WTC11 (cell line): ENCODE results near the gene STX8. TPM values are rescaled to one million over a fixed set of nuclear protein-coding genes. Genes with fewer than 3 reads are reported as not detected.
A peak's percentile ranks its signal among the peaks of the same experiment; 100 is the strongest.

Experiments used
- ATAC-seq: fragments of 200-7000 bp; cut with Tn5 transposase; 2 replicates; pipeline ENCODE4 v1.10.0; 2021; ENCODE audit warnings: mild to moderate bottlenecking, moderate library complexity
- CTCF ChIA-PET: fragments of 300-600 bp; sonication (Branson Sonifier 250); formaldehyde crosslinking; loops from one replicate; lab custom pipeline; 2021; ENCODE audit warnings: antibody characterized with exemption; lab: Charles Lee
- POLR2A ChIA-PET: fragments of 350-600 bp; sonication (Branson Sonifier 250); formaldehyde crosslinking; loops from one replicate; lab custom pipeline; 2021; ENCODE audit warnings: antibody characterized with exemption; lab: Charles Lee
- DNase-seq: peaks from one replicate; pipeline ENCODE4 v3.0.0; 2021; ENCODE audit warnings: low spot score
- H3K27ac Mint-ChIP-seq: 2 replicates; pipeline ENCODE4 v1.8.0; 2021; ENCODE audit warnings: mixed read lengths
- H3K27me3 Mint-ChIP-seq: 2 replicates; pipeline ENCODE4 v1.8.0; 2021; ENCODE audit warnings: low read depth, mild to moderate bottlenecking, moderate library complexity, mixed read lengths
- H3K36me3 Mint-ChIP-seq: 2 replicates; pipeline ENCODE4 v1.8.0; 2021; ENCODE audit warnings: mixed read lengths
- H3K4me1 Mint-ChIP-seq: 2 replicates; pipeline ENCODE4 v1.8.0; 2022; ENCODE audit warnings: mixed read lengths
- H3K4me3 Mint-ChIP-seq: 2 replicates; pipeline ENCODE4 v1.8.0; 2021; ENCODE audit warnings: mild to moderate bottlenecking, moderate library complexity, mixed read lengths
- H3K9me3 Mint-ChIP-seq: 2 replicates; pipeline ENCODE4 v1.8.0; 2021; ENCODE audit warnings: mixed read lengths
- ATF1 ChIP-seq: sonication (generic); formaldehyde crosslinking; IDR thresholded peaks from 2 replicates; pipeline ENCODE4 v1.8.1; 2023; ENCODE audit warnings: mild to moderate bottlenecking, moderate library complexity, missing genetic modification reagents
- CBFB ChIP-seq: sonication (generic); formaldehyde crosslinking; IDR thresholded peaks from 2 replicates; pipeline ENCODE4 v1.8.1; 2022; ENCODE audit warnings: mild to moderate bottlenecking, low read depth, missing genetic modification reagents
- EMX1 ChIP-seq: fragments of 250-450 bp; sonication (Bioruptor Pico); IDR thresholded peaks from 2 replicates; pipeline ENCODE4 v1.8.0; 2021; ENCODE audit warnings: mild to moderate bottlenecking
- GTF2I ChIP-seq: fragments of 250-450 bp; sonication (Bioruptor Pico); conservative IDR thresholded peaks from 2 replicates; pipeline ENCODE4 v1.4.0; 2021; ENCODE audit warnings: mild to moderate bottlenecking
- KAT7 ChIP-seq: sonication (generic); formaldehyde crosslinking; IDR thresholded peaks from 2 replicates; pipeline ENCODE4 v1.8.1; 2023; ENCODE audit warnings: missing genetic modification reagents, mild to moderate bottlenecking, borderline replicate concordance
- MLX ChIP-seq: sonication (generic); formaldehyde crosslinking; IDR thresholded peaks from 2 replicates; pipeline ENCODE4 v1.8.1; 2023; ENCODE audit warnings: mild to moderate bottlenecking, missing genetic modification reagents, moderate library complexity
- MXD4 ChIP-seq: fragments of 250-450 bp; sonication (Bioruptor Pico); IDR thresholded peaks from 2 replicates; pipeline ENCODE4 v1.8.0; 2021; ENCODE audit warnings: mild to moderate bottlenecking, moderate library complexity, borderline replicate concordance
- MYBL2 ChIP-seq: sonication (generic); formaldehyde crosslinking; IDR thresholded peaks from 2 replicates; pipeline ENCODE4 v1.8.1; 2023; ENCODE audit warnings: mild to moderate bottlenecking, moderate library complexity, missing genetic modification reagents
- RELA ChIP-seq: sonication (generic); formaldehyde crosslinking; IDR thresholded peaks from 2 replicates; pipeline ENCODE4 v1.8.1; 2022; ENCODE audit warnings: missing genetic modification reagents, mild to moderate bottlenecking, borderline replicate concordance
- RORB ChIP-seq: fragments of 250-450 bp; sonication (Bioruptor Pico); IDR thresholded peaks from 2 replicates; pipeline ENCODE4 v1.9.0; 2021; ENCODE audit warnings: mild to moderate bottlenecking
- SMAD3 ChIP-seq: sonication (generic); formaldehyde crosslinking; IDR thresholded peaks from 2 replicates; pipeline ENCODE4 v1.8.0; 2022; ENCODE audit warnings: missing genetic modification reagents, mild to moderate bottlenecking, borderline replicate concordance
- ZNF138 ChIP-seq: sonication (generic); formaldehyde crosslinking; conservative IDR thresholded peaks from 2 replicates; pipeline ENCODE4 v1.8.1; 2022; ENCODE audit warnings: mild to moderate bottlenecking, moderate library complexity, missing genetic modification reagents
- ZNF232 ChIP-seq: sonication (generic); formaldehyde crosslinking; IDR thresholded peaks from 2 replicates; pipeline ENCODE4 v1.8.0; 2022; ENCODE audit warnings: mild to moderate bottlenecking, missing genetic modification reagents
- ZNF317 ChIP-seq: sonication (generic); formaldehyde crosslinking; IDR thresholded peaks from 2 replicates; pipeline ENCODE4 v1.8.1; 2023; ENCODE audit warnings: low read depth, mild to moderate bottlenecking, moderate library complexity, missing genetic modification reagents, borderline replicate concordance
- ZNF671 ChIP-seq: fragments of 250-450 bp; sonication (Bioruptor Pico); IDR thresholded peaks from 2 replicates; pipeline ENCODE4 v1.8.0; 2021; ENCODE audit warnings: mild to moderate bottlenecking
- ZSCAN18 ChIP-seq: fragments of 250-450 bp; sonication (Bioruptor Pico); IDR thresholded peaks from 2 replicates; pipeline ENCODE4 v2.1.2; 2022; ENCODE audit warnings: mild to moderate bottlenecking, moderate library complexity
- total RNA-seq: library from RNA; stranded (reverse); gene quantifications from 3 replicates; pipeline ENCODE4 v1.2.3, GENCODE V29; 2021
- TF ChIP-seq, protein P1 (sequence below): sonication (generic); formaldehyde crosslinking; IDR thresholded peaks from 2 replicates; pipeline ENCODE4 v1.8.0; 2023; ENCODE audit warnings: mild to moderate bottlenecking, missing genetic modification reagents
- TF ChIP-seq, protein P2 (sequence below): sonication (generic); formaldehyde crosslinking; IDR thresholded peaks from 2 replicates; pipeline ENCODE4 v1.8.1; 2023; ENCODE audit warnings: mild to moderate bottlenecking, missing genetic modification reagents, moderate library complexity

The STX8 gene
- total RNA-seq, 1 experiment from 2014 or later: 39.9 TPM

- POLR2A ChIA-PET: interaction anchor here (0.9 kb wide), 1 partner anchor 36 kb away, joined by 3 read pairs; no protein-coding TSS in a partner anchor
- no peak for ATAC-seq
- Mint-ChIP-seq H3K27ac (no peak overlapping the region), H3K4me3 (no peak overlapping the region), H3K9me3 (no peaks in the 10 kb centered on the region), H3K36me3 (no peaks in the 10 kb centered on the region), H3K4me1 (no peaks in the 10 kb centered on the region), H3K27me3 (no peaks in the 10 kb centered on the region)
- CTCF ChIA-PET: no interaction called here
- TF ChIP-seq ZNF671 (CRISPR knock-in tag): no peak
- TF ChIP-seq ZNF317: no peak
- TF ChIP-seq ZNF232 (CRISPR knock-in tag): no peak
- no peak for TF ChIP-seq GTF2I
- TF ChIP-seq MXD4 (CRISPR knock-in tag): no peak
- TF ChIP-seq, protein P1, sequence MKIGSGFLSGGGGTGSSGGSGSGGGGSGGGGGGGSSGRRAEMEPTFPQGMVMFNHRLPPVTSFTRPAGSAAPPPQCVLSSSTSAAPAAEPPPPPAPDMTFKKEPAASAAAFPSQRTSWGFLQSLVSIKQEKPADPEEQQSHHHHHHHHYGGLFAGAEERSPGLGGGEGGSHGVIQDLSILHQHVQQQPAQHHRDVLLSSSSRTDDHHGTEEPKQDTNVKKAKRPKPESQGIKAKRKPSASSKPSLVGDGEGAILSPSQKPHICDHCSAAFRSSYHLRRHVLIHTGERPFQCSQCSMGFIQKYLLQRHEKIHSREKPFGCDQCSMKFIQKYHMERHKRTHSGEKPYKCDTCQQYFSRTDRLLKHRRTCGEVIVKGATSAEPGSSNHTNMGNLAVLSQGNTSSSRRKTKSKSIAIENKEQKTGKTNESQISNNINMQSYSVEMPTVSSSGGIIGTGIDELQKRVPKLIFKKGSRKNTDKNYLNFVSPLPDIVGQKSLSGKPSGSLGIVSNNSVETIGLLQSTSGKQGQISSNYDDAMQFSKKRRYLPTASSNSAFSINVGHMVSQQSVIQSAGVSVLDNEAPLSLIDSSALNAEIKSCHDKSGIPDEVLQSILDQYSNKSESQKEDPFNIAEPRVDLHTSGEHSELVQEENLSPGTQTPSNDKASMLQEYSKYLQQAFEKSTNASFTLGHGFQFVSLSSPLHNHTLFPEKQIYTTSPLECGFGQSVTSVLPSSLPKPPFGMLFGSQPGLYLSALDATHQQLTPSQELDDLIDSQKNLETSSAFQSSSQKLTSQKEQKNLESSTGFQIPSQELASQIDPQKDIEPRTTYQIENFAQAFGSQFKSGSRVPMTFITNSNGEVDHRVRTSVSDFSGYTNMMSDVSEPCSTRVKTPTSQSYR (CRISPR knock-in tag): no peak
- no peak for TF ChIP-seq RORB (CRISPR knock-in tag)
- no peak for TF ChIP-seq KAT7
- TF ChIP-seq, protein P2, sequence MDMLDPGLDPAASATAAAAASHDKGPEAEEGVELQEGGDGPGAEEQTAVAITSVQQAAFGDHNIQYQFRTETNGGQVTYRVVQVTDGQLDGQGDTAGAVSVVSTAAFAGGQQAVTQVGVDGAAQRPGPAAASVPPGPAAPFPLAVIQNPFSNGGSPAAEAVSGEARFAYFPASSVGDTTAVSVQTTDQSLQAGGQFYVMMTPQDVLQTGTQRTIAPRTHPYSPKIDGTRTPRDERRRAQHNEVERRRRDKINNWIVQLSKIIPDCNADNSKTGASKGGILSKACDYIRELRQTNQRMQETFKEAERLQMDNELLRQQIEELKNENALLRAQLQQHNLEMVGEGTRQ: no peak
- no peak for TF ChIP-seq ZSCAN18 (CRISPR knock-in tag)
- TF ChIP-seq MYBL2 (CRISPR knock-in tag): no peak
- TF ChIP-seq ATF1 (CRISPR knock-in tag): no peak
- no peak for TF ChIP-seq MLX (CRISPR knock-in tag)
- TF ChIP-seq CBFB (CRISPR knock-in tag): no peak
- TF ChIP-seq SMAD3 (CRISPR knock-in tag): no peak
- DNase-seq: no peak
Measured at GRCh38 chr17:9361188-9361955, 214.2 kb downstream of the STX8 start.

DNA sequence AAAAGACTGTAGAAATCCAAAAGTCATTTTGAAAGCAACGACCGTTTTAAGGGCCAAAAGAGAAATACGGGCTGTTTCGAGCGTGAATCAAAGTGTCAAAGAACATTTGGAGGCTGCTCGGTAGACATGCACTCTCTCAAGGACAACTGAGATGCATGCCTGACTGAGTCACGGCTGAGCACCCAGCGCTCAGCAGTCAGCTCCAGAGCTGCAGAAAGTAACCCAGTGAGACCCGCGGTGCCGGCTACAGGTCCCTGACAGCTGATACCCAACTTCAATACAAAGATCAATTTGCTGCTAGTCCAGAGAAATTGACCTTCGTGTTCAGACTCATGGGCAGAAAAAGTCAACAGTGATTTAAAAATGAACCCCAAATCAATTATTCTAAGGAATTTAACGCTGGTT lies 214.9 kb downstream of the STX8 start:
- Mint-ChIP-seq H3K27me3 (no peaks in the 10 kb centered on the region), H3K36me3 (no peaks in the 10 kb centered on the region), H3K9me3 (no peaks in the 10 kb centered on the region), H3K4me1 (no peaks in the 10 kb centered on the region), H3K4me3 (no peak overlapping the region), H3K27ac (no peak overlapping the region)
- CTCF ChIA-PET: no interaction called here
- POLR2A ChIA-PET: interaction anchor here (0.7 kb wide), 1 partner anchor 80 kb away, joined by 3 read pairs; no protein-coding TSS in a partner anchor
- TF ChIP-seq ZNF138 (CRISPR knock-in tag) (no peak), EMX1 (CRISPR knock-in tag) (no peak), RELA (CRISPR knock-in tag) (no peak), ZNF671 (CRISPR knock-in tag) (no peak)
- DNase-seq (no peak), ATAC-seq (0 out of 2 replicates have a peak, but pooled peaks have one; percentile 26)
